Cerebellar cortex (tissue), 1 donor: Measurements from ENCODE around the gene IFRD2.

Experiments used
- DNase-seq: peaks from one replicate; pipeline ENCODE4 v3.0.0-alpha.2; 2015; ENCODE audit warnings: low spot score

The IFRD2 gene

GRCh38 chr3:50292159-50293078 is at the start of gene IFRD2:
IFRD2 (minus strand) TSS chr3:50292429; CDS start chr3:50292274, 155 bp downstream.
- DNase-seq: peak; percentile 98

- DNase-seq: no peak
Observed at GRCh38 chr3:50341537-50341936, 49.3 kb upstream of the IFRD2 start.

- DNase-seq: peak; percentile 31
Observed at GRCh38 chr3:50340448-50341329, 48.5 kb upstream of the IFRD2 start, which contains the start of gene RASSF1. RASSF1 (minus strand) TSS chr3:50340836; CDS start chr3:50340805, 31 bp downstream.

GRCh38 chr3:50340147-50340447 is 47.9 kb upstream of the IFRD2 start:
- no peak for DNase-seq

GRCh38 chr3:50339485-50340146 is 47.4 kb upstream of the IFRD2 start:
- no peak for DNase-seq

- DNase-seq: no peak
Observed at GRCh38 chr3:50338965-50339364, 46.7 kb upstream of the IFRD2 start.

GRCh38 chr3:50337175-50337861 is 45.1 kb upstream of the IFRD2 start:
- DNase-seq: peak; percentile 99

- DNase-seq: no peak
Observed at GRCh38 chr3:50336452-50337174, 44.4 kb upstream of the IFRD2 start.

- DNase-seq: no peak
Observed at GRCh38 chr3:50334339-50335075, 42.3 kb upstream of the IFRD2 start.

GRCh38 chr3:50333744-50334328 is 41.6 kb upstream of the IFRD2 start:
- DNase-seq: no peak

- no peak for DNase-seq
Observed at GRCh38 chr3:50331364-50331907, 39.2 kb upstream of the IFRD2 start.

- DNase-seq: no peak
Observed at GRCh38 chr3:50330330-50330729, 38.1 kb upstream of the IFRD2 start.

- peak; percentile 99 for DNase-seq
Observed at GRCh38 chr3:50327943-50328691, 35.9 kb upstream of the IFRD2 start, which contains the start of gene TUSC2. TUSC2 (minus strand) TSS chr3:50328223; CDS start chr3:50328099, 124 bp downstream.

- no peak for DNase-seq
Observed at GRCh38 chr3:50327129-50327528, 34.9 kb upstream of the IFRD2 start.

GRCh38 chr3:50326182-50326541 is 33.9 kb upstream of the IFRD2 start:
- DNase-seq: no peak

GRCh38 chr3:50325497-50326181 is 33.4 kb upstream of the IFRD2 start:
- DNase-seq: no peak

GRCh38 chr3:50325113-50325480 is 32.9 kb upstream of the IFRD2 start:
- DNase-seq: no peak
